ENCODE measurements around the gene ZNF546.
"Not testable (repeated sequence)": the region's sequence is repeated elsewhere in the genome, so short reads cannot be mapped to it uniquely, and the experiment has no call there.

Gene ZNF546

GRCh38 chr19:39996811-39997637, at the start of gene ZNF546:
TSS of gene ZNF546 (plus strand) at chr19:39997060. CDS start at chr19:39998327, 1,267 bp downstream.
- peak; percentile 93 to 94 (median 94) for DNase-seq

- DNase-seq, result no peak
These were observed 47.7 kb upstream of the ZNF546 start for GRCh38 chr19:39949026-39949747.

- DNase-seq, result no peak
These were observed 45.7 kb upstream of the ZNF546 start for GRCh38 chr19:39951065-39951650.

GRCh38 chr19:39951686-39952085, 45.2 kb upstream of the ZNF546 start:
- peak; percentile 60 to 68 (median 65) for DNase-seq

- no peak for DNase-seq
These were observed 42.9 kb upstream of the ZNF546 start for GRCh38 chr19:39953915-39954314.

- not testable (repeated sequence) for DNase-seq
These were observed 39.0 kb upstream of the ZNF546 start for GRCh38 chr19:39957886-39958285.

- DNase-seq, result not testable (repeated sequence)
These were observed 37.9 kb upstream of the ZNF546 start for GRCh38 chr19:39958942-39959341.

GRCh38 chr19:39959407-39959806, 37.5 kb upstream of the ZNF546 start:
- DNase-seq, result not testable (repeated sequence)

GRCh38 chr19:39963898-39964297, 33.0 kb upstream of the ZNF546 start:
- DNase-seq, result no peak

GRCh38 chr19:39966617-39967016, 30.2 kb upstream of the ZNF546 start:
- no peak for DNase-seq

- DNase-seq, result no peak
These were observed 29.3 kb upstream of the ZNF546 start for GRCh38 chr19:39967561-39967960.

GRCh38 chr19:39968789-39969188, 28.1 kb upstream of the ZNF546 start:
- no peak for DNase-seq

- no peak for DNase-seq
These were observed 27.6 kb upstream of the ZNF546 start for GRCh38 chr19:39969266-39969665.

GRCh38 chr19:39969681-39970424, 27.0 kb upstream of the ZNF546 start:
- no peak for DNase-seq

- no peak for DNase-seq
These were observed 26.5 kb upstream of the ZNF546 start for GRCh38 chr19:39970425-39970674.

GRCh38 chr19:39970675-39971379, 26.0 kb upstream of the ZNF546 start, which contains the start of gene PSMC4:
TSS of gene PSMC4 (plus strand) at chr19:39971165. CDS start at chr19:39971203, 38 bp downstream.
- DNase-seq, result peak; percentile 99

GRCh38 chr19:39971380-39972035, 25.4 kb upstream of the ZNF546 start:
- DNase-seq, result peak in 1 of 3 donors; percentile 29

- no peak for DNase-seq
These were observed 22.3 kb upstream of the ZNF546 start for GRCh38 chr19:39974377-39975155.

GRCh38 chr19:39982883-39983282, 14.0 kb upstream of the ZNF546 start:
- DNase-seq, result no peak

- no peak for DNase-seq
These were observed 13.1 kb upstream of the ZNF546 start for GRCh38 chr19:39983695-39984300.

- DNase-seq, result no peak
These were observed 10.2 kb upstream of the ZNF546 start for GRCh38 chr19:39986643-39987042.
